GM18498 (cell line): ENCODE measurements around the gene MCTP1.
"Not testable (repeated sequence)": the region's sequence is repeated elsewhere in the genome, so short reads cannot be mapped to it uniquely, and the experiment has no call there.

Source experiments
- ATAC-seq: cut with Tn5 transposase; IDR thresholded peaks from one replicate; pipeline ENCODE4 v1.9.1; 2021; ENCODE audit warnings: mild to moderate bottlenecking, moderate library complexity; ENCODE audit not compliant: unreplicated experiment

The MCTP1 gene

GRCh38 chr5:95184924-95185323 lies 100.0 kb downstream of the MCTP1 start:
- no peak for ATAC-seq

GRCh38 chr5:95181644-95182043 lies 103.2 kb downstream of the MCTP1 start:
- ATAC-seq: no peak

GRCh38 chr5:95178046-95178651 lies 106.7 kb downstream of the MCTP1 start:
- ATAC-seq: no peak

GRCh38 chr5:95177456-95177855 lies 107.4 kb downstream of the MCTP1 start:
- no peak for ATAC-seq

- ATAC-seq: no peak
These were observed 109.8 kb downstream of the MCTP1 start for GRCh38 chr5:95175106-95175505.

- no peak for ATAC-seq
These were observed 112.2 kb downstream of the MCTP1 start for GRCh38 chr5:95172659-95173058.

- ATAC-seq: no peak
These were observed 120.0 kb downstream of the MCTP1 start for GRCh38 chr5:95164861-95165260.

- no peak for ATAC-seq
These were observed 121.8 kb downstream of the MCTP1 start for GRCh38 chr5:95163079-95163478.

GRCh38 chr5:95162231-95162992 lies 122.5 kb downstream of the MCTP1 start:
- no peak for ATAC-seq

GRCh38 chr5:95159603-95160002 lies 125.3 kb downstream of the MCTP1 start:
- ATAC-seq: no peak

- ATAC-seq: no peak
These were observed 129.0 kb downstream of the MCTP1 start for GRCh38 chr5:95155888-95156287.

GRCh38 chr5:95153511-95153910 lies 131.4 kb downstream of the MCTP1 start:
- no peak for ATAC-seq

- ATAC-seq: no peak
These were observed 132.4 kb downstream of the MCTP1 start for GRCh38 chr5:95152535-95152934.

GRCh38 chr5:95152131-95152530 lies 132.8 kb downstream of the MCTP1 start:
- no peak for ATAC-seq

GRCh38 chr5:95151694-95152093 lies 133.2 kb downstream of the MCTP1 start:
- no peak for ATAC-seq

GRCh38 chr5:95149387-95149786 lies 135.5 kb downstream of the MCTP1 start:
- no peak for ATAC-seq

- no peak for ATAC-seq
These were observed 136.4 kb downstream of the MCTP1 start for GRCh38 chr5:95148453-95148852.

GRCh38 chr5:95143858-95144257 lies 141.0 kb downstream of the MCTP1 start:
- not testable (repeated sequence) for ATAC-seq

GRCh38 chr5:95142145-95142544 lies 142.7 kb downstream of the MCTP1 start:
- ATAC-seq: no peak

GRCh38 chr5:95141141-95141540 lies 143.8 kb downstream of the MCTP1 start:
- no peak for ATAC-seq

- ATAC-seq: no peak
These were observed 150.6 kb downstream of the MCTP1 start for GRCh38 chr5:95134326-95134725.

- no peak for ATAC-seq
These were observed 152.8 kb downstream of the MCTP1 start for GRCh38 chr5:95132096-95132495.

- ATAC-seq: no peak
These were observed 154.0 kb downstream of the MCTP1 start for GRCh38 chr5:95130941-95131340.
